K562 (cell line): ENCODE measurements around the gene TCF12. TPM values are rescaled to one million over a fixed set of nuclear protein-coding genes. Genes with fewer than 3 reads are reported as not detected.
"Not testable (repeated sequence)": the region's sequence is repeated elsewhere in the genome, so short reads cannot be mapped to it uniquely, and the experiment has no call there.

Experiments used
- ATAC-seq: fragments of 200-7000 bp; cut with Tn5 transposase; 3 replicates; pipeline ENCODE4 v1.9.1; 2020; ENCODE audit warnings: moderate library complexity
- BruUV-seq: library from RNA; stranded (reverse); fragments of 400-500 nt; replicated peaks from 2 replicates; lab custom pipeline; 2021; lab: Mats Ljungman, UMichigan
- CTCF ChIA-PET: fragments of 300-600 bp; formaldehyde crosslinking; extraction: SDS; loops from one replicate; lab custom pipeline; 2021; ENCODE audit warnings: low intra/inter-chr PET ratio; lab: Yijun Ruan, JAX
- POLR2A ChIA-PET: fragments of 300-600, 350-650 bp; sonication (Branson Sonifier 250); formaldehyde crosslinking; extraction: SDS; loops from one replicate; lab custom pipeline; 2021; ENCODE audit warnings: antibody characterized with exemption, inconsistent platforms; lab: Yijun Ruan, JAX
- DNase-seq, 4 experiments: peaks; one replicate each; pipeline versions ENCODE4 v3.0.0 to v3.0.0-alpha.2; 2011 to 2018; ENCODE audit warnings: low spot score in 3 of 4, mixed read lengths in 3 of 4; ENCODE audit errors: extremely low read depth in 1 of 4
- FAIRE-seq: peaks from 2 replicates; lab custom pipeline; 2011; peaks lifted over from hg19 to GRCh38; lab: Jason Lieb, UNC
- H2AFZ ChIP-seq: 2 replicates; pipeline ENCODE4 v1.6.0; 2011; ENCODE audit warnings: low read depth, low read length, control low read depth, inconsistent platforms
- H3K27ac ChIP-seq: fragments of 200-600 bp; 3 replicates; pipeline ENCODE4 v1.8.0; 2011; ENCODE audit warnings: low read depth, mild to moderate bottlenecking, control low read depth, inconsistent platforms, low read length, moderate library complexity, mixed read lengths; ENCODE audit errors: extremely low read depth
- H3K27me3 ChIP-seq, 2 experiments: fragments of 300-600 bp in 1 of 2; 2 replicates in 1 of 2; 3 replicates in 1 of 2; pipeline versions ENCODE4 v1.6.0 to v1.8.0; 2011; ENCODE audit warnings: inconsistent platforms in 2 of 2, low read length in 2 of 2, mild to moderate bottlenecking in 1 of 2, mixed read lengths in 1 of 2, moderate library complexity in 1 of 2; ENCODE audit not compliant: control insufficient read depth in 2 of 2, insufficient read depth in 2 of 2
- H3K36me3 ChIP-seq: fragments of 300-600 bp; 3 replicates; pipeline ENCODE4 v1.8.0; 2011; ENCODE audit warnings: mild to moderate bottlenecking, low read length, inconsistent platforms; ENCODE audit not compliant: control insufficient read depth, insufficient read depth
- H3K4me1 ChIP-seq, 2 experiments: fragments of 200-600 bp in 1 of 2; replicated peaks in 1 of 2; 2 replicates in 1 of 2; 3 replicates in 1 of 2; pipeline versions ENCODE4 v1.5.1 to v1.8.0; 2011; ENCODE audit warnings: inconsistent platforms in 2 of 2, low read length in 2 of 2, mild to moderate bottlenecking in 1 of 2, mixed read lengths in 1 of 2, moderate library complexity in 1 of 2; ENCODE audit not compliant: control insufficient read depth in 2 of 2, insufficient read depth in 2 of 2
- H3K4me2 ChIP-seq: 2 replicates; pipeline ENCODE4 v1.6.1; 2011; ENCODE audit warnings: low read length, control low read depth, inconsistent platforms, mixed read lengths; ENCODE audit not compliant: insufficient read depth
- H3K4me3 ChIP-seq: fragments of 200-600 bp; sonication (generic), shearing (Covaris generic); 2 replicates; pipeline ENCODE4 v1.5.1; 2016; ENCODE audit warnings: control low read depth, inconsistent platforms
- H3K79me2 ChIP-seq: fragments of 200-600 bp; 3 replicates; pipeline ENCODE4 v1.8.0; 2011; ENCODE audit warnings: low read length, inconsistent platforms; ENCODE audit not compliant: control insufficient read depth, insufficient read depth
- H3K9ac ChIP-seq, 2 experiments: 2 replicates each; pipeline versions ENCODE4 v1.6.0 to v1.6.1; 2011; ENCODE audit warnings: low read depth in 2 of 2, low read length in 2 of 2, control low read depth in 1 of 2, inconsistent platforms in 1 of 2, mild to moderate bottlenecking in 1 of 2, mixed read lengths in 1 of 2; ENCODE audit not compliant: insufficient read depth in 1 of 2
- H3K9me1 ChIP-seq: one replicate; pipeline ENCODE4 v1.6.0; 2011; ENCODE audit warnings: inconsistent platforms, mild to moderate bottlenecking, low read length, moderate library complexity; ENCODE audit not compliant: control insufficient read depth, insufficient read depth
- H3K9me3 ChIP-seq: replicated peaks from 2 replicates; pipeline ENCODE4 v1.5.1; 2011; ENCODE audit warnings: low read depth, low read length, inconsistent platforms; ENCODE audit not compliant: control insufficient read depth, insufficient read depth
- H4K20me1 ChIP-seq: replicated peaks from 2 replicates; pipeline ENCODE4 v1.6.1; 2011; ENCODE audit warnings: low read length, inconsistent platforms, mixed read lengths; ENCODE audit not compliant: control insufficient read depth, insufficient read depth
- ARID2 ChIP-seq: fragments of 450-650 bp; IDR thresholded peaks from 2 replicates; pipeline ENCODE4 v1.6.1; 2017; ENCODE audit warnings: antibody characterized with exemption, mild to moderate bottlenecking
- BCOR ChIP-seq: fragments of 450-650 bp; IDR thresholded peaks from 2 replicates; pipeline ENCODE4 v1.6.1; 2016
- ESRRB ChIP-seq: fragments of 250-450 bp; sonication (Bioruptor Pico); IDR thresholded peaks from 2 replicates; pipeline ENCODE4 v1.5.0; 2020; ENCODE audit warnings: mild to moderate bottlenecking, moderate library complexity, borderline replicate concordance
- KDM1A ChIP-seq, 2 experiments: fragments of 450-650 bp; IDR thresholded peaks; 2 replicates each; pipeline ENCODE4 v1.6.1; 2016; ENCODE audit warnings: mild to moderate bottlenecking in 2 of 2
- ZNF146 ChIP-seq: IDR thresholded peaks from one replicate; pipeline ENCODE4 v1.6.1; 2018; ENCODE audit warnings: missing compliant biosample characterization; ENCODE audit not compliant: unreplicated experiment
- WGBS: fragments of 100-300 bp; shearing (Covaris generic); methylation state at CpG from one replicate; pipeline ENCODE4 v1.1.6; 2016; ENCODE audit warnings: low coverage, mixed read lengths; ENCODE audit not compliant: insufficient coverage; ENCODE audit errors: missing lambda C conversion rate; 5-methylcytosine and 5-hydroxymethylcytosine counted together
- in situ Hi-C: fragments of 300-500 bp; cut with MboI; formaldehyde crosslinking; loops from 4 replicates; pipeline ENCODE4 v1.15.0; 2018; ENCODE audit warnings: inconsistent platforms, mixed read lengths
- intact Hi-C: fragments of 100-400 bp; cut with micrococcal nuclease; formaldehyde crosslinking; loops from 2 replicates; pipeline ENCODE4 v1.14.2; 2022
- polyA plus RNA-seq, 8 experiments: library from polyadenylated mRNA; depleted of rRNA in 4 of 8; stranded (reverse) in 5 of 8; unstranded in 3 of 8; fragments of >200 nt; fragmentation: Nextera tagmentation in 2 of 8; fragmentation: Illumina TruSeq in 1 of 8; extraction: Ambion mirVana in 2 of 8; extraction: Trizol in 1 of 8; gene quantifications; 2 replicates each; pipeline versions ENCODE4 v1.2.1 to v1.2.3, GENCODE V29; 2011 to 2014; ENCODE audit warnings: inconsistent platforms in 1 of 8, missing spikeins in 1 of 8
- total RNA-seq, 7 experiments: library from RNA; depleted of rRNA in 6 of 7; stranded (reverse); fragments of >200 nt in 6 of 7; fragmentation: Illumina TruSeq in 2 of 7; extraction: Trizol in 2 of 7; gene quantifications; 2 replicates each; pipeline versions ENCODE4 v1.2.1 to v1.2.3, GENCODE V29; 2011 to 2021; ENCODE audit warnings: low replicate concordance in 1 of 7
- TF ChIP-seq, protein P1 (sequence below), 2 experiments: IDR thresholded peaks; 2 replicates each; pipeline ENCODE4 v1.6.1; 2011; ENCODE audit warnings: borderline replicate concordance in 1 of 2, control low read depth in 1 of 2, low read depth in 1 of 2, low read length in 1 of 2, mild to moderate bottlenecking in 1 of 2, mixed read lengths in 1 of 2, moderate library complexity in 1 of 2; ENCODE audit not compliant: insufficient read depth in 1 of 2, insufficient read length in 1 of 2, poor library complexity in 1 of 2, severe bottlenecking in 1 of 2; ENCODE audit errors: extremely low read depth in 1 of 2
- TF ChIP-seq, protein P2 (sequence below): fragments of 450-650 bp; IDR thresholded peaks from 2 replicates; pipeline ENCODE4 v1.6.1; 2016; ENCODE audit warnings: antibody characterized with exemption
- TF ChIP-seq, protein P3 (sequence below): fragments of 450-650 bp; IDR thresholded peaks from 2 replicates; pipeline ENCODE4 v1.6.1; 2016; ENCODE audit warnings: borderline replicate concordance

Gene TCF12
- total and polyA plus RNA-seq, 9 of the 15 experiments (the other 6 are each of a cell fraction or from before 2014, with no cell fraction given): 10.5 to 132 (median 52.9) TPM

DNA sequence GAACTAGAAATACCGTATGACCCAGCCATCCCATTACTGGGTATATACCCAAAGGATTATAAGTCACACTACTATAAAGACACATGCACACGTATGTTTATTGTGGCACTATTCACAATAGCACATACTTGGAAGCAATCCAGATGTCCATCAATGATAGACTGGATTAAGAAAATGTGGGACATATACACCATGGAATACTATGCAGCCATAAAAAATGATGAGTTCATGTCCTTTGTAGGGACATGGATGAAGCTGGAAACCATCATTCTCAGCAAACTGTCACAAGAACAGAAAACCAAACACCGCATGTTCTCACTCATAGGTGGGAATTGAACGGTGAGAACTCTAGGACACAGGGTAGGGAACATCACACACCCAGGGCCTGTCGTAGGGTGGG is 36.6 kb downstream of the TCF12 start:
- H2AFZ ChIP-seq, H3K36me3 ChIP-seq, DNase-seq, H3K27ac ChIP-seq, in situ Hi-C loops, H3K4me2 ChIP-seq, H3K27me3 ChIP-seq, BruUV-seq, CTCF ChIA-PET, H3K4me3 ChIP-seq, H3K9ac ChIP-seq, H3K9me3 ChIP-seq, ATAC-seq, H3K9me1 ChIP-seq, FAIRE-seq, H3K4me1 ChIP-seq, H4K20me1 ChIP-seq, intact Hi-C loops: not testable (repeated sequence)
- peaks cover 86% of the 10 kb centered on the region for H3K79me2 ChIP-seq
- POLR2A ChIA-PET: interaction anchor here (1.0 kb wide), 1 partner anchor 28 kb away, joined by 3 read pairs; no protein-coding TSS in a partner anchor
- TF ChIP-seq BCOR (peak; percentile 61; the same call in 1 of the 2 replicates), KDM1A (IDR thresholded peaks at IDR 0.05) (peak in 1 of 2 experiments; percentile 33; a peak in 1 of 4 replicates), ZNF146 (CRISPR knock-in tag) (peak; percentile 77)
- WGBS: 94% methylated on average over 5 of the region's 5 CpGs

DNA sequence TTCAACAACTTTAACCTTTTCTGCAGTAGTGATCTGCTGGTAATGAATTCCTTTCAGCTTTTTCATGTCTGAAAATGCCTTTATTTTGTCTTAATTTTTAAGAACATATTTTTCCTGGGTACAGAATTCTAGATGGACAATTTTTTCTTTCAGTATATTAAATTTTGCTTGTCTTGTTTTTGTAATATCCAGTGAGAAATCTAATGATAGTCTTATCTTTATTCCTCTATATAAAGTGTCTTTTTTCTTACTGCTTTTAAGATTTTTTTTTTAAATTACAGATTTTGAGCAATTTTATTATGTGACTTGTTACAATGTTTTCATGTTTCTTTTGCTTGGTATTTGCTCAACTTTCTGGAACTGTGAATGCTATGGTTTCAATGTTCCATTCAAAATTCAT is 38.1 kb downstream of the TCF12 start:
- FAIRE-seq: no peak
- CTCF ChIA-PET: no interaction called here
- TF ChIP-seq, protein P1, sequence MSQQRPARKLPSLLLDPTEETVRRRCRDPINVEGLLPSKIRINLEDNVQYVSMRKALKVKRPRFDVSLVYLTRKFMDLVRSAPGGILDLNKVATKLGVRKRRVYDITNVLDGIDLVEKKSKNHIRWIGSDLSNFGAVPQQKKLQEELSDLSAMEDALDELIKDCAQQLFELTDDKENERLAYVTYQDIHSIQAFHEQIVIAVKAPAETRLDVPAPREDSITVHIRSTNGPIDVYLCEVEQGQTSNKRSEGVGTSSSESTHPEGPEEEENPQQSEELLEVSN (IDR thresholded peaks at IDR 0.05; ENCODE audit: borderline replicate concordance in 1 of 2, extremely low read depth in 1 of 2, insufficient read depth in 1 of 2, insufficient read length in 1 of 2, low read depth in 1 of 2, low read length in 1 of 2, poor library complexity in 1 of 2, severe bottlenecking in 1 of 2): no peak
- TF ChIP-seq, protein P2, sequence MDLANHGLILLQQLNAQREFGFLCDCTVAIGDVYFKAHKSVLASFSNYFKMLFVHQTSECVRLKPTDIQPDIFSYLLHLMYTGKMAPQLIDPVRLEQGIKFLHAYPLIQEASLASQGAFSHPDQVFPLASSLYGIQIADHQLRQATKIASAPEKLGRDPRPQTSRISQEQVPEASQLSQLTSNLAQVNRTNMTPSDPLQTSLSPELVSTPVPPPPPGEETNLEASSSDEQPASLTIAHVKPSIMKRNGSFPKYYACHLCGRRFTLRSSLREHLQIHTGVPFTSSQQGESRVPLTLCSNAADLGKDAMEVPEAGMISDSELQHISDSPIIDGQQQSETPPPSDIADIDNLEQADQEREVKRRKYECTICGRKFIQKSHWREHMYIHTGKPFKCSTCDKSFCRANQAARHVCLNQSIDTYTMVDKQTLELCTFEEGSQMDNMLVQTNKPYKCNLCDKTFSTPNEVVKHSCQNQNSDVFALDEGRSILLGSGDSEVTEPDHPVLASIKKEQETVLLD: no peak
- no peak for TF ChIP-seq ESRRB (CRISPR knock-in tag)
- TF ChIP-seq ARID2: no peak
- TF ChIP-seq, protein P3, sequence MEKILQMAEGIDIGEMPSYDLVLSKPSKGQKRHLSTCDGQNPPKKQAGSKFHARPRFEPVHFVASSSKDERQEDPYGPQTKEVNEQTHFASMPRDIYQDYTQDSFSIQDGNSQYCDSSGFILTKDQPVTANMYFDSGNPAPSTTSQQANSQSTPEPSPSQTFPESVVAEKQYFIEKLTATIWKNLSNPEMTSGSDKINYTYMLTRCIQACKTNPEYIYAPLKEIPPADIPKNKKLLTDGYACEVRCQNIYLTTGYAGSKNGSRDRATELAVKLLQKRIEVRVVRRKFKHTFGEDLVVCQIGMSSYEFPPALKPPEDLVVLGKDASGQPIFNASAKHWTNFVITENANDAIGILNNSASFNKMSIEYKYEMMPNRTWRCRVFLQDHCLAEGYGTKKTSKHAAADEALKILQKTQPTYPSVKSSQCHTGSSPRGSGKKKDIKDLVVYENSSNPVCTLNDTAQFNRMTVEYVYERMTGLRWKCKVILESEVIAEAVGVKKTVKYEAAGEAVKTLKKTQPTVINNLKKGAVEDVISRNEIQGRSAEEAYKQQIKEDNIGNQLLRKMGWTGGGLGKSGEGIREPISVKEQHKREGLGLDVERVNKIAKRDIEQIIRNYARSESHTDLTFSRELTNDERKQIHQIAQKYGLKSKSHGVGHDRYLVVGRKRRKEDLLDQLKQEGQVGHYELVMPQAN: no peak

More for the DNA sequence above, 38.1 kb downstream of the TCF12 start:
- H3K36me3 ChIP-seq: no peaks in the 10 kb centered on the region
- in situ Hi-C loops: no loop called here
- H3K4me3 ChIP-seq: no peak overlapping the region
- H3K27me3 ChIP-seq: no peaks in the 10 kb centered on the region
- no peaks in the 10 kb centered on the region for H3K9me1 ChIP-seq
- no TSS peak for BruUV-seq
- H3K9me3 ChIP-seq: no peaks in the 10 kb centered on the region
- no peak overlapping the region for H3K27ac ChIP-seq
- no peak overlapping the region for H2AFZ ChIP-seq
- ATAC-seq (no peak), DNase-seq (no peak)
- H3K4me1 ChIP-seq: no peaks in the 10 kb centered on the region; a peak in 1 of 5 replicates
- intact Hi-C loops: no loop called here
- peaks cover 90% of the 10 kb centered on the region for H3K79me2 ChIP-seq
- POLR2A ChIA-PET: no interaction called here
- no peak overlapping the region for H3K4me2 ChIP-seq
- no peak overlapping the region for H3K9ac ChIP-seq
- no peaks in the 10 kb centered on the region for H4K20me1 ChIP-seq
